ENCODE measurements around the gene MFRP.

DNA sequence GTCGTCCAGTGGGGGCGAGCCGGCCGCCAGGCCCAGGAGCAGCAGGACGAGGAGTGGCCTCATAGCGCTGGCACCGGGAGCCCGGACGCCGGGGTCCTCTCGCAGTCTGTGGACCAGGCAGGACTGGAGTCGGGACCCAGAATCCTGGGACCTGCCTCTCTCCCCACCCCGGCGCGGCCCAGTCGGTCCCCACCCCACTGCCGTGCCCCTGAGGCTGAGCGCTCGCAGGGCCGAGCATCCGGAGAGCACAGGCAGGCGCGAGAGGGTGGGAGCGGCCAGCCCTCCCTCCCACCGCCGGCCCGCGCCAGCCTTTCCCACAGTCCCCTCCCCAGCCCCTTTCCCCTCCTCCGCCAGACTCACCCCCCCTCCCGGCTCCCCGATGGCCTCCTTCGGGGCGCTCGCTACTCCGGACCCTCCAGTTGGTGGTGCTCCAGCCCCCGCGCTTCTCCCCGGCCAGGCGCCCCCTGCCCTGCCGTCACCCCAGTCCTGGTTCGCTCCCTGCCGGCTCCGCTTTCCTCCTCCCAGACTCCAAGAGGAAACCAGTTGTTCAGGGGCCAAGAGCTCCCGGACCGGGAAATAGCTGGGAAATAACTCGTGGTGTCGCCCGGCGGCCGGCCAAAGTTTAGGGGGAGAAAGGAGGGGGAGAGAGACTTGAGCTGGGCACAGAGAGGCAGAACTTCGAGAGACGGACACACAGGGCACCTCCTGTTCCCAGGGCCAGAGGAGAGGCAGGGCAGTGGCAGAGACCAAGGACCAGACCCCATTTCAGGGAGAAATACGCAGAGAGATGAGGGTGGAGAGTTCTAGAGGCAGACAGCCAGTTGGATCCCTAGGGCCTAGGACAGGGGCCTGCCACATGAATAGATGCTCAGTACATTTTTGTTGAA, 5.9 kb downstream of the MFRP start, which contains the start of gene C1QTNF5:
- TF ChIP-seq POLR2A (IDR thresholded peaks at IDR 0.05) = no peak
- TF ChIP-seq, protein P1, sequence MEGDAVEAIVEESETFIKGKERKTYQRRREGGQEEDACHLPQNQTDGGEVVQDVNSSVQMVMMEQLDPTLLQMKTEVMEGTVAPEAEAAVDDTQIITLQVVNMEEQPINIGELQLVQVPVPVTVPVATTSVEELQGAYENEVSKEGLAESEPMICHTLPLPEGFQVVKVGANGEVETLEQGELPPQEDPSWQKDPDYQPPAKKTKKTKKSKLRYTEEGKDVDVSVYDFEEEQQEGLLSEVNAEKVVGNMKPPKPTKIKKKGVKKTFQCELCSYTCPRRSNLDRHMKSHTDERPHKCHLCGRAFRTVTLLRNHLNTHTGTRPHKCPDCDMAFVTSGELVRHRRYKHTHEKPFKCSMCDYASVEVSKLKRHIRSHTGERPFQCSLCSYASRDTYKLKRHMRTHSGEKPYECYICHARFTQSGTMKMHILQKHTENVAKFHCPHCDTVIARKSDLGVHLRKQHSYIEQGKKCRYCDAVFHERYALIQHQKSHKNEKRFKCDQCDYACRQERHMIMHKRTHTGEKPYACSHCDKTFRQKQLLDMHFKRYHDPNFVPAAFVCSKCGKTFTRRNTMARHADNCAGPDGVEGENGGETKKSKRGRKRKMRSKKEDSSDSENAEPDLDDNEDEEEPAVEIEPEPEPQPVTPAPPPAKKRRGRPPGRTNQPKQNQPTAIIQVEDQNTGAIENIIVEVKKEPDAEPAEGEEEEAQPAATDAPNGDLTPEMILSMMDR (IDR thresholded peaks at IDR 0.05) = no peak
